Fibroblast of the aortic adventitia (primary cell): Measurements from ENCODE around the gene TSC1. TPM values are rescaled to one million over a fixed set of nuclear protein-coding genes. Genes with fewer than 3 reads are reported as not detected.
"Not testable (repeated sequence)": the region's sequence is repeated elsewhere in the genome, so short reads cannot be mapped to it uniquely, and the experiment has no call there.

ENCODE experiments used
- DNase-seq: peaks from one replicate; pipeline ENCODE4 v3.0.0-alpha.2; 2010; ENCODE audit warnings: low read depth
- H3K4me3 ChIP-seq: 2 replicates; pipeline ENCODE4 v1.5.1; 2011; ENCODE audit warnings: low read depth, mild to moderate bottlenecking, control low read depth, low read length, moderate library complexity
- CTCF ChIP-seq: IDR thresholded peaks from 2 replicates; pipeline ENCODE4 v1.5.1; 2011; ENCODE audit warnings: mild to moderate bottlenecking, low read length, control low read depth, inconsistent platforms; ENCODE audit not compliant: insufficient read depth
- total RNA-seq: library from RNA; depleted of rRNA; stranded (reverse); fragments of >200 nt; gene quantifications from 2 replicates; pipeline ENCODE4 v1.2.3, GENCODE V29; 2012; ENCODE audit warnings: low replicate concordance

The TSC1 gene
- total RNA-seq, 1 donor = 70.7 TPM

DNA sequence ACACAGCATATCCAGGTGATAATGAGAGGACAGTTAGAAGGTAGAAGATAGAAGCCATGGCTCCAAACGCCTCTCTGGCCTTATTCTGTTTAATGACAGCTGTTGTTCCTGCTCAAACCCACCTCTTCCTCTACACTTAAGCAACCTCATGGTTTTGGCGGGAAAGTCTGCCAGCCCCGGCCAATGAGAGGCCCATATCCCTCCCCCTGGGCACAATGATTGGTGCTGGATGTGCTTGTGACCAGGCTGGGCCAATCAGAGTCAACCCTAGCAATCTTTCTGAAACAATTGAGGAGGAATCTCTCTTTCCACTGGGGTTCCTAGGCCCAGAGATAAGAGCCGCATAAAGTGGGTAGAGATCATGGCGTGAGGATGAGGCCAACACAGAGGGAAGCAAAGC lies 29.3 kb upstream of the TSC1 start:
- H3K4me3 ChIP-seq = no peak overlapping the region
- peak; percentile 16 for DNase-seq
- TF ChIP-seq CTCF = no peak

DNA sequence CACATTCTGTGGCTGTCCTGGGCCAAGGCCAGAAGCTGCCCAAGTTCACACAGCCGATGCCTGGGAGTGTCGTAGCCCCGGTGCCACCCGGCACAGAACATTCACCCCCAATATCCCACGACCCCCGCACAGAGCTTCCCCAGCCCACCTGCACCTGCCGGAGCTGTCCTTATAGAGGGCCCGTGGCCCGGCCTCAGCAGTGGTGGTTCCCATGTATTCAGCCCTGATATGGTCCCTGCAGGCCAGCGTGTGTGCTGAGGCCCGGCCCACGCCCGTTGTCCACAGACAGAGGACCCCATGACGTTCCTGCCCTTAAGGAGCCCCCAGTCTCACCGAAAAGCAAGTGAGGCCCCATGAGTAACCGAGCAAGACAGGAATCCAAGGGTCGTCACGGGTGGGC lies 28.8 kb upstream of the TSC1 start:
- DNase-seq = no peak
- H3K4me3 ChIP-seq = no peak overlapping the region
- no peak for TF ChIP-seq CTCF

DNA sequence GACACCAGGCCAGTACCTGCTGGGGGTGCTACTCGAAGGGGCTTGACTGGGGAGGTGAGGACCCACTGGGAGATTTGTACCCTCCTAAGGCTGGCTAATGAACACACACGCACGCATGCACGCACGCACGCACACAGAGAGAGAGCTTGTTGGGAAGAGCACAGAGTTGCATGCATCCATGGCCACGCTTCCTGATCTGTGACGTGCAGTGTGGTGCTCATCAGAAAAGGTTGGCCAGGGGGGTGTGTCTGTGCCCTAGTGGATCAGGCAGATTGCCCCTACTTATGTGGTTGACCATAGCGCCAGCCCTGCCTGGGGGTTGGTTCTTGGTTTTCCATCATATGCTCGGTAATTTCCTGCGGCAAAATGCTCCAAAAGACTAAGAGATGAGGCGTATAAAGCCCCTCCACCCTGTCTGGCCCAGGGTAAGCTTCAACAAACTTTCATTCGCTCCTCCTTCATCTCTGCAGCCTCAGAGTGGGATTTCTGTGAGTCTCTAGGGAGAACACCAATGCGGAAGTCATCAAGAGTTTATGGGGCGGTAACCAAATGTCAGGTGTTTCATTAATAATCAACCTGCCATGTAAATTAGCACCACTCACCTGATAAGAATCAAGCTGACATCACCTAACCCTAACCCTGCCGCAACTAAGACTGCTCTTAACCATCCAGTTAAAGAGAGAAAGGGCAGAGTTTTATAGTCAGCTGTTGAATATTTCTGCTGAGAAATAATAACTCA lies 26.1 kb upstream of the TSC1 start:
- no peak overlapping the region for H3K4me3 ChIP-seq
- DNase-seq = no peak
- TF ChIP-seq CTCF = no peak

GRCh38 chr9:132969783-132970182 lies 25.4 kb upstream of the TSC1 start:
- no peak for TF ChIP-seq CTCF
- H3K4me3 ChIP-seq = no peak overlapping the region

DNA sequence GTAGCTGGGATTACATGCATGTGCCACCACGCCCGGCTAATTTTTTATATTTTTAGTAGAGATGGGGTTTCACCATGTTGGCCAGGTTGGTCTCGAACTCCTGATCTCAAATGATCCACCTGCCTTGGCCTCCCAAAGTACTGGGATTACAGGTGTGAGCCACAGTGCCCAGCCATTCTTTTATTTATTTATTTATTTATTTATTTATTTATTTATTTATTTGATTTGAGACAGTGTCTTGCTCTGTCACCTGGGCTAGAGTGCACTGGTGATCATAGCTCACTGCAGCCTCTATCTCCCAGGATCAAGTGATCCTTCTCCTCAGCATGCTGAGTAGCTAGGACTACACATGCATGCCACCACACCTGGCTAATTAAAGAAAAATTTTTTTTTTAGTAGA lies 23.5 kb upstream of the TSC1 start:
- DNase-seq, H3K4me3 ChIP-seq: not testable (repeated sequence)

More at GRCh38 chr9:132969783-132970182, 25.4 kb upstream of the TSC1 start:
- DNase-seq = no peak

DNA sequence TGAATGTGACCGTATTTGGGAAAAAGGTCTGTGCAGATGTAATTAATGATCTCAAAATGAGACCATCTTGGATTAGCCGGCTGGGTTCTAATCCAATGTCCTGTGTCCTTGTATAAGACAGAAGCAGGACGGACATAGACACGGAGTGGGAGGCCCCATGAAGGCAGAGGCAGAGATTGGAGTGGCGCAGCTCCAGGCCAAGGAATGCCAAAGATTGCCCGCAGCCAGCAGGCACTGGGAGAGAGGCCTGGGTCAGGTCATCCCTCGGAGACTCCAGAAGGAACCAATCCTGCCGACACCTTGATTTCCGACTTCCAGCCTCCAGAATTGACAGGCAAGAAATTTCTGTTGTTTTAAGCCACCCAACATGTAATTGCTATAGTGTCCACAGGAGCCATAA lies 21.1 kb upstream of the TSC1 start:
- no peak for TF ChIP-seq CTCF

DNA sequence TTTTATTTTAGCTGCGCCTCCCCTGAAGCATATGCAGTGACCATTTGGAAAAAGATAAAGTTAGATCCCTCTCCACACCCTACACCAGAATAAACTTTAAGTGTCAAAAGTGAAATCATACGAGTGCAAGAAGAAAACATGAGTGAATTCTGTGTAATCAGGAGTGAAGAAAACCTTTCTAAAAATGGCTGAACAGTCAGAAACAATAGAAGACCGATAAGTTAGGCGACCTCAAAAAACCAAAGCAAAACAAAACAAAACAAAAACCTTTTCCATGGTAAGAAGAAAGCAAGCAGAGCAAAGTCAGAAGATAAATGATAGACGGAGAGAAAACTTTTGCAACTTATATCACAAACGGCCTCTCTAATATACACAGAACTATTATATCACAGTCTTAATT lies 16.6 kb upstream of the TSC1 start:
- no peak for DNase-seq
- TF ChIP-seq CTCF = no peak
- no peak overlapping the region for H3K4me3 ChIP-seq

More for the DNA sequence above, 21.1 kb upstream of the TSC1 start:
- DNase-seq = no peak
- H3K4me3 ChIP-seq = no peak overlapping the region
